ENCODE results near the gene BAZ1A. TPM values are rescaled to one million over a fixed set of nuclear protein-coding genes. Genes with fewer than 3 reads are reported as not detected.

The BAZ1A gene
- total and polyA plus RNA-seq, 9 of the 15 experiments (the other 6 are each of a cell fraction or from before 2014, with no cell fraction given): 22.0 to 71.2 (median 39.1) TPM

- no peak overlapping the region for H2AFZ ChIP-seq (ENCODE audit: low read depth, low read length)
- H3K4me3 ChIP-seq: no peak overlapping the region
- ChIA-PET CTCF (ENCODE audit: low intra/inter-chr PET ratio) (no interaction called here), POLR2A (no interaction called here)
- no peaks in the 10 kb centered on the region for H3K27me3 ChIP-seq (ENCODE audit: control insufficient read depth in 2 of 2, insufficient read depth in 2 of 2, low read length in 2 of 2)
- FAIRE-seq (no peak), DNase-seq (ENCODE audit: extremely low read depth in 1 of 4, low spot score in 3 of 4) (peak in 1 of 4 experiments; percentile 3), ATAC-seq (no peak)
- H3K9ac ChIP-seq (ENCODE audit: insufficient read depth in 1 of 2, low read depth in 2 of 2, low read length in 2 of 2): no peak overlapping the region
- no peaks in the 10 kb centered on the region; a peak in 1 of 5 replicates for H3K4me1 ChIP-seq (replicated peaks in 1 of 2; ENCODE audit: control insufficient read depth in 2 of 2, insufficient read depth in 2 of 2, low read length in 2 of 2)
- H3K9me1 ChIP-seq (ENCODE audit: control insufficient read depth, insufficient read depth, low read length): no peaks in the 10 kb centered on the region
- WGBS (ENCODE audit: insufficient coverage, low coverage, missing lambda C conversion rate): 0% methylated on average over 1 of the region's 1 CpG
- intact Hi-C loops (cut with micrococcal nuclease): no loop called here
- no peak overlapping the region for H3K4me2 ChIP-seq (ENCODE audit: insufficient read depth, low read length)
- H4K20me1 ChIP-seq (replicated peaks; ENCODE audit: control insufficient read depth, insufficient read depth, low read length): no peaks in the 10 kb centered on the region
- H3K36me3 ChIP-seq (ENCODE audit: control insufficient read depth, insufficient read depth, low read length): peaks cover 72% of the 10 kb centered on the region; the same call in 2 of the 3 replicates
- no peaks in the 10 kb centered on the region for H3K9me3 ChIP-seq (replicated peaks; ENCODE audit: control insufficient read depth, insufficient read depth, low read depth, low read length)
- H3K27ac ChIP-seq (ENCODE audit: extremely low read depth, low read depth, low read length): no peak overlapping the region
- no peaks in the 10 kb centered on the region for H3K79me2 ChIP-seq (ENCODE audit: control insufficient read depth, insufficient read depth, low read length)
- TF ChIP-seq JUND (IDR thresholded peaks at IDR 0.05; ENCODE audit: borderline replicate concordance, low read depth, low read length) (no peak), JUND (tag; IDR thresholded peaks at IDR 0.05; ENCODE audit: borderline replicate concordance, low read depth, low read length) (no peak), BRCA1 (IDR thresholded peaks at IDR 0.05) (no peak), BRCA1 (CRISPR knock-in tag; IDR thresholded peaks at IDR 0.05) (no peak), KAT7 (CRISPR knock-in tag; IDR thresholded peaks at IDR 0.05; ENCODE audit: borderline replicate concordance) (no peak), FOXA1 (IDR thresholded peaks at IDR 0.05; ENCODE audit: borderline replicate concordance) (no peak), ZNF133 (CRISPR knock-in tag; IDR thresholded peaks at IDR 0.05) (no peak), ZKSCAN3 (CRISPR knock-in tag; IDR thresholded peaks at IDR 0.05) (no peak)
- no TSS peak for BruUV-seq (replicated peaks)
- in situ Hi-C loops (cut with MboI): no loop called here
Observed at GRCh38 chr14:34776611-34777010, 98.5 kb downstream of the BAZ1A start.

- H3K9me3 ChIP-seq (replicated peaks; ENCODE audit: control insufficient read depth, insufficient read depth, low read depth, low read length): no peaks in the 10 kb centered on the region
- POLR2A ChIA-PET: no interaction called here
- H3K36me3 ChIP-seq (ENCODE audit: control insufficient read depth, insufficient read depth, low read length): peaks cover 72% of the 10 kb centered on the region; the same call in 2 of the 3 replicates
- no peak overlapping the region for H3K4me3 ChIP-seq
- CTCF ChIA-PET (ENCODE audit: low intra/inter-chr PET ratio): no interaction called here
- no peaks in the 10 kb centered on the region; a peak in 1 of 5 replicates for H3K4me1 ChIP-seq (replicated peaks in 1 of 2; ENCODE audit: control insufficient read depth in 2 of 2, insufficient read depth in 2 of 2, low read length in 2 of 2)
- no peak for ATAC-seq
- DNase-seq (ENCODE audit: extremely low read depth in 1 of 4, low spot score in 3 of 4): no peak
- in situ Hi-C loops (cut with MboI): no loop called here
- no peak overlapping the region for H3K9ac ChIP-seq (ENCODE audit: insufficient read depth in 1 of 2, low read depth in 2 of 2, low read length in 2 of 2)
- H3K4me2 ChIP-seq (ENCODE audit: insufficient read depth, low read length): no peak overlapping the region
- no peaks in the 10 kb centered on the region for H4K20me1 ChIP-seq (replicated peaks; ENCODE audit: control insufficient read depth, insufficient read depth, low read length)
- H3K9me1 ChIP-seq (ENCODE audit: control insufficient read depth, insufficient read depth, low read length): no peaks in the 10 kb centered on the region
- no TSS peak for BruUV-seq (replicated peaks)
- FAIRE-seq: no peak
- no peak overlapping the region for H2AFZ ChIP-seq (ENCODE audit: low read depth, low read length)
- WGBS (ENCODE audit: insufficient coverage, low coverage, missing lambda C conversion rate): 83% methylated on average over 4 of the region's 4 CpGs
- H3K79me2 ChIP-seq (ENCODE audit: control insufficient read depth, insufficient read depth, low read length): no peaks in the 10 kb centered on the region
- intact Hi-C loops (cut with micrococcal nuclease): no loop called here
- H3K27me3 ChIP-seq (ENCODE audit: control insufficient read depth in 2 of 2, insufficient read depth in 2 of 2, low read length in 2 of 2): no peaks in the 10 kb centered on the region
- H3K27ac ChIP-seq (ENCODE audit: extremely low read depth, low read depth, low read length): no peak overlapping the region
- TF ChIP-seq ZNF696 (CRISPR knock-in tag; conservative IDR thresholded peaks at IDR 0.05) (no peak), BHLHE40 (IDR thresholded peaks at IDR 0.05; ENCODE audit: low read length) (no peak), ASH1L (IDR thresholded peaks at IDR 0.05; ENCODE audit: borderline replicate concordance, low read depth, partially characterized antibody) (no peak), ATF4 (CRISPR knock-in tag; IDR thresholded peaks at IDR 0.05) (no peak)
Observed at GRCh38 chr14:34775922-34776321, 99.2 kb downstream of the BAZ1A start.
